WTC11 (cell line): ENCODE results near the gene CPAMD8. TPM values are rescaled to one million over a fixed set of nuclear protein-coding genes. Genes with fewer than 3 reads are reported as not detected.

Experiments
- ATAC-seq: fragments of 200-7000 bp; cut with Tn5 transposase; 2 replicates; pipeline ENCODE4 v1.10.0; 2021; ENCODE audit warnings: mild to moderate bottlenecking, moderate library complexity
- CTCF ChIA-PET: fragments of 300-600 bp; sonication (Branson Sonifier 250); formaldehyde crosslinking; loops from one replicate; lab custom pipeline; 2021; ENCODE audit warnings: antibody characterized with exemption; lab: Charles Lee
- POLR2A ChIA-PET: fragments of 350-600 bp; sonication (Branson Sonifier 250); formaldehyde crosslinking; loops from one replicate; lab custom pipeline; 2021; ENCODE audit warnings: antibody characterized with exemption; lab: Charles Lee
- DNase-seq: peaks from one replicate; pipeline ENCODE4 v3.0.0; 2021; ENCODE audit warnings: low spot score
- H3K27ac Mint-ChIP-seq: 2 replicates; pipeline ENCODE4 v1.8.0; 2021; ENCODE audit warnings: mixed read lengths
- H3K27me3 Mint-ChIP-seq: 2 replicates; pipeline ENCODE4 v1.8.0; 2021; ENCODE audit warnings: low read depth, mild to moderate bottlenecking, moderate library complexity, mixed read lengths
- H3K36me3 Mint-ChIP-seq: 2 replicates; pipeline ENCODE4 v1.8.0; 2021; ENCODE audit warnings: mixed read lengths
- H3K4me1 Mint-ChIP-seq: 2 replicates; pipeline ENCODE4 v1.8.0; 2022; ENCODE audit warnings: mixed read lengths
- H3K4me3 Mint-ChIP-seq: 2 replicates; pipeline ENCODE4 v1.8.0; 2021; ENCODE audit warnings: mild to moderate bottlenecking, moderate library complexity, mixed read lengths
- H3K9me3 Mint-ChIP-seq: 2 replicates; pipeline ENCODE4 v1.8.0; 2021; ENCODE audit warnings: mixed read lengths
- ARID4B ChIP-seq: sonication (generic); formaldehyde crosslinking; IDR thresholded peaks from 2 replicates; pipeline ENCODE4 v1.8.0; 2023; ENCODE audit warnings: missing genetic modification reagents, mild to moderate bottlenecking, borderline replicate concordance
- CDX4 ChIP-seq: fragments of 250-450 bp; sonication (Bioruptor Pico); IDR thresholded peaks from 2 replicates; pipeline ENCODE4 v1.9.0; 2021; ENCODE audit warnings: moderate library complexity, mild to moderate bottlenecking, inconsistent platforms, borderline replicate concordance
- FOXJ3 ChIP-seq: sonication (generic); formaldehyde crosslinking; IDR thresholded peaks from 2 replicates; pipeline ENCODE4 v1.9.0; 2021; ENCODE audit warnings: missing genetic modification reagents, mild to moderate bottlenecking, borderline replicate concordance
- FOXK1 ChIP-seq: sonication (generic); formaldehyde crosslinking; IDR thresholded peaks from 2 replicates; pipeline ENCODE4 v1.8.0; 2022; ENCODE audit warnings: mild to moderate bottlenecking, moderate library complexity, missing genetic modification reagents
- GRHL2 ChIP-seq: fragments of 250-450 bp; sonication (Bioruptor Pico); IDR thresholded peaks from 2 replicates; pipeline ENCODE4 v1.8.0; 2022; ENCODE audit warnings: mild to moderate bottlenecking, moderate library complexity; ENCODE audit not compliant: insufficient replicate concordance, severe bottlenecking
- HMGXB4 ChIP-seq: sonication (generic); formaldehyde crosslinking; IDR thresholded peaks from 2 replicates; pipeline ENCODE4 v1.8.1; 2023; ENCODE audit warnings: mild to moderate bottlenecking, moderate library complexity, missing genetic modification reagents
- JUN ChIP-seq: sonication (generic); formaldehyde crosslinking; IDR thresholded peaks from 2 replicates; pipeline ENCODE4 v1.8.0; 2023; ENCODE audit warnings: mild to moderate bottlenecking, missing genetic modification reagents
- MXD4 ChIP-seq: fragments of 250-450 bp; sonication (Bioruptor Pico); IDR thresholded peaks from 2 replicates; pipeline ENCODE4 v1.8.0; 2021; ENCODE audit warnings: mild to moderate bottlenecking, moderate library complexity, borderline replicate concordance
- MYBL2 ChIP-seq: sonication (generic); formaldehyde crosslinking; IDR thresholded peaks from 2 replicates; pipeline ENCODE4 v1.8.1; 2023; ENCODE audit warnings: mild to moderate bottlenecking, moderate library complexity, missing genetic modification reagents
- NR3C1 ChIP-seq: sonication (generic); formaldehyde crosslinking; conservative IDR thresholded peaks from 2 replicates; pipeline ENCODE4 v1.8.1; 2023; ENCODE audit warnings: low read depth, mild to moderate bottlenecking, missing genetic modification reagents
- SMAD4 ChIP-seq: sonication (generic); formaldehyde crosslinking; IDR thresholded peaks from 2 replicates; pipeline ENCODE4 v1.8.0; 2022; ENCODE audit warnings: mild to moderate bottlenecking, missing genetic modification reagents
- SOX15 ChIP-seq: fragments of 250-450 bp; sonication (Bioruptor Pico); IDR thresholded peaks from 2 replicates; pipeline ENCODE4 v1.9.0; 2021; ENCODE audit warnings: mild to moderate bottlenecking
- TEAD4 ChIP-seq: sonication (generic); formaldehyde crosslinking; IDR thresholded peaks from 2 replicates; pipeline ENCODE4 v1.8.0; 2022; ENCODE audit warnings: mild to moderate bottlenecking, missing genetic modification reagents
- ZBTB21 ChIP-seq: sonication (generic); formaldehyde crosslinking; IDR thresholded peaks from 2 replicates; pipeline ENCODE4 v1.8.1; 2023; ENCODE audit warnings: mild to moderate bottlenecking, missing genetic modification reagents, borderline replicate concordance
- ZNF425 ChIP-seq: fragments of 250-450 bp; sonication (Bioruptor Pico); conservative IDR thresholded peaks from 2 replicates; pipeline ENCODE4 v1.9.0; 2021; ENCODE audit warnings: mild to moderate bottlenecking
- ZNF671 ChIP-seq: fragments of 250-450 bp; sonication (Bioruptor Pico); IDR thresholded peaks from 2 replicates; pipeline ENCODE4 v1.8.0; 2021; ENCODE audit warnings: mild to moderate bottlenecking
- total RNA-seq: library from RNA; stranded (reverse); gene quantifications from 3 replicates; pipeline ENCODE4 v1.2.3, GENCODE V29; 2021

Gene CPAMD8
- total RNA-seq, 1 experiment from 2014 or later: 6.9 TPM

GRCh38 chr19:16931306-16931705 lies 95.3 kb downstream of the CPAMD8 start:
- POLR2A ChIA-PET: no interaction called here
- CTCF ChIA-PET: interaction anchor here (1.7 kb wide), 1 partner anchor 217 kb away, joined by 4 read pairs; no protein-coding TSS in a partner anchor
- peaks cover 27% of the 10 kb centered on the region for H3K36me3 Mint-ChIP-seq
- H3K27ac Mint-ChIP-seq: no peak overlapping the region
- no peak overlapping the region for H3K4me3 Mint-ChIP-seq
- no peaks in the 10 kb centered on the region for H3K4me1 Mint-ChIP-seq
- no peak for ATAC-seq
- peaks cover 2% of the 10 kb centered on the region for H3K27me3 Mint-ChIP-seq
- TF ChIP-seq JUN (no peak), FOXK1 (CRISPR knock-in tag) (no peak)
- TF ChIP-seq, all 79 proteins: peak for 0
- peaks cover 64% of the 10 kb centered on the region for H3K9me3 Mint-ChIP-seq
- DNase-seq: no peak

DNA sequence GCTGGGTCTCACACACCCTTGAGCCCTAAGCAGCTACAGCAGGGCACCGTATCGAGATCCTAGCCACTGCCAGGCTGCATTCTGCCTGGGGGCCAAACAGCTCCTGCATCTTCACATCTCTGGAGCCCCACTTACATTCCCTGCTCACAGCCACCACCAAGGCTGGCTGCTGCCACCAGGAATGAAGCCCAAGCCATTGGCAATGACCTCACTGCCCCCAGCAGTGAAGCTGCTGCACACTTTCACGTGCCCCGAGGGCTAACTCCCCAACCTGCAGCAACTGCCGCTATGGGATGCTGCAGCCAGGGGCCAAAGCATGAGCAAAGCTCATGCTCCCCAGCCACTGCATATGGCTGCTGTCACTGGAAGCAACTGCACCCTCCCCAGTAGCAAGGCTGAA lies 95.9 kb downstream of the CPAMD8 start:
- peaks cover 2% of the 10 kb centered on the region for H3K27me3 Mint-ChIP-seq
- no peak for TF ChIP-seq SOX15 (CRISPR knock-in tag)
- no peak for TF ChIP-seq HMGXB4
- TF ChIP-seq ARID4B (CRISPR knock-in tag): no peak
- no peak for TF ChIP-seq ZBTB21 (CRISPR knock-in tag)
- no peak for TF ChIP-seq NR3C1 (CRISPR knock-in tag)
- TF ChIP-seq GRHL2: no peak
- no peak for TF ChIP-seq ZNF425 (CRISPR knock-in tag)
- no peak for TF ChIP-seq CDX4 (CRISPR knock-in tag)
- TF ChIP-seq MYBL2 (CRISPR knock-in tag): no peak
- no peak for TF ChIP-seq SMAD4 (CRISPR knock-in tag)
- TF ChIP-seq MXD4: no peak
- no peak for TF ChIP-seq TEAD4 (CRISPR knock-in tag)
- no peak for TF ChIP-seq ZNF671 (CRISPR knock-in tag)
- TF ChIP-seq JUN: no peak
- TF ChIP-seq FOXJ3 (CRISPR knock-in tag): no peak
- POLR2A ChIA-PET: no interaction called here
- no peak overlapping the region for H3K27ac Mint-ChIP-seq
- ATAC-seq (no peak), DNase-seq (no peak)
- H3K4me1 Mint-ChIP-seq: no peaks in the 10 kb centered on the region
- H3K36me3 Mint-ChIP-seq: peaks cover 22% of the 10 kb centered on the region
- H3K9me3 Mint-ChIP-seq: peaks cover 59% of the 10 kb centered on the region
- CTCF ChIA-PET: interaction anchor here (1.7 kb wide), 1 partner anchor 216 kb away, joined by 4 read pairs; no protein-coding TSS in a partner anchor
- H3K4me3 Mint-ChIP-seq: no peak overlapping the region
